GM21515 (cell line): ENCODE measurements around the gene UBN2.
"Not testable (repeated sequence)": the region's sequence is repeated elsewhere in the genome, so short reads cannot be mapped to it uniquely, and the experiment has no call there.

Source experiments
- ATAC-seq: cut with Tn5 transposase; IDR thresholded peaks from one replicate; pipeline ENCODE4 v1.9.1; 2021; ENCODE audit not compliant: unreplicated experiment

The UBN2 gene

GRCh38 chr7:139294241-139294640 lies 63.2 kb downstream of the UBN2 start:
- ATAC-seq, result no peak

- no peak for ATAC-seq
These were observed 64.0 kb downstream of the UBN2 start for GRCh38 chr7:139294951-139295575.

- no peak for ATAC-seq
These were observed 66.8 kb downstream of the UBN2 start for GRCh38 chr7:139297795-139298194.

- no peak for ATAC-seq
These were observed 68.3 kb downstream of the UBN2 start for GRCh38 chr7:139299296-139299695.

- ATAC-seq, result no peak
These were observed 69.4 kb downstream of the UBN2 start for GRCh38 chr7:139300390-139300789.

- ATAC-seq, result no peak
These were observed 73.5 kb downstream of the UBN2 start for GRCh38 chr7:139304517-139304916.

GRCh38 chr7:139317939-139318505 lies 87.0 kb downstream of the UBN2 start:
- no peak for ATAC-seq

GRCh38 chr7:139321071-139321745 lies 90.2 kb downstream of the UBN2 start:
- ATAC-seq, result no peak

GRCh38 chr7:139324709-139325108 lies 93.7 kb downstream of the UBN2 start:
- not testable (repeated sequence) for ATAC-seq

- ATAC-seq, result no peak
These were observed 97.3 kb downstream of the UBN2 start for GRCh38 chr7:139328375-139328774.

- no peak for ATAC-seq
These were observed 98.1 kb downstream of the UBN2 start for GRCh38 chr7:139329119-139329518.

- no peak for ATAC-seq
These were observed 99.4 kb downstream of the UBN2 start for GRCh38 chr7:139330333-139331030.

GRCh38 chr7:139332697-139333359 lies 101.8 kb downstream of the UBN2 start:
- ATAC-seq, result no peak

- ATAC-seq, result not testable (repeated sequence)
These were observed 102.4 kb downstream of the UBN2 start for GRCh38 chr7:139333443-139333842.

GRCh38 chr7:139334399-139335150 lies 103.5 kb downstream of the UBN2 start:
- no peak for ATAC-seq

- ATAC-seq, result no peak
These were observed 108.0 kb downstream of the UBN2 start for GRCh38 chr7:139339025-139339424.

GRCh38 chr7:139339698-139340036 lies 108.6 kb downstream of the UBN2 start:
- ATAC-seq, result no peak

- peak; percentile 84 for ATAC-seq
These were observed 109.2 kb downstream of the UBN2 start for GRCh38 chr7:139340037-139340807.

GRCh38 chr7:139340808-139341057 lies 109.7 kb downstream of the UBN2 start:
- ATAC-seq, result no peak

- ATAC-seq, result peak; percentile 59
These were observed 110.2 kb downstream of the UBN2 start, which contains the start of gene FMC1 for GRCh38 chr7:139341058-139341775. Gene FMC1, plus strand, starts transcription at chr7:139341337. Its CDS starts 48 bp downstream, at chr7:139341385.
